GM10266 (cell line): ENCODE results near the gene POLD2.
A peak's percentile ranks its signal among the peaks of the same experiment; 100 is the strongest.

Source experiments
- DNase-seq: peaks from one replicate; pipeline ENCODE4 v3.0.0; 2012; ENCODE audit errors: extremely low spot score
- TF ChIP-seq, protein P1 (sequence below): IDR thresholded peaks from 2 replicates; pipeline ENCODE4 v1.5.1; 2012; ENCODE audit warnings: mild to moderate bottlenecking, low read depth; ENCODE audit not compliant: control insufficient read depth, insufficient read depth; ENCODE audit errors: missing control alignments

The POLD2 gene

GRCh38 chr7:44122529-44122928 is 819 bp downstream of the POLD2 start:
- TF ChIP-seq, protein P1, sequence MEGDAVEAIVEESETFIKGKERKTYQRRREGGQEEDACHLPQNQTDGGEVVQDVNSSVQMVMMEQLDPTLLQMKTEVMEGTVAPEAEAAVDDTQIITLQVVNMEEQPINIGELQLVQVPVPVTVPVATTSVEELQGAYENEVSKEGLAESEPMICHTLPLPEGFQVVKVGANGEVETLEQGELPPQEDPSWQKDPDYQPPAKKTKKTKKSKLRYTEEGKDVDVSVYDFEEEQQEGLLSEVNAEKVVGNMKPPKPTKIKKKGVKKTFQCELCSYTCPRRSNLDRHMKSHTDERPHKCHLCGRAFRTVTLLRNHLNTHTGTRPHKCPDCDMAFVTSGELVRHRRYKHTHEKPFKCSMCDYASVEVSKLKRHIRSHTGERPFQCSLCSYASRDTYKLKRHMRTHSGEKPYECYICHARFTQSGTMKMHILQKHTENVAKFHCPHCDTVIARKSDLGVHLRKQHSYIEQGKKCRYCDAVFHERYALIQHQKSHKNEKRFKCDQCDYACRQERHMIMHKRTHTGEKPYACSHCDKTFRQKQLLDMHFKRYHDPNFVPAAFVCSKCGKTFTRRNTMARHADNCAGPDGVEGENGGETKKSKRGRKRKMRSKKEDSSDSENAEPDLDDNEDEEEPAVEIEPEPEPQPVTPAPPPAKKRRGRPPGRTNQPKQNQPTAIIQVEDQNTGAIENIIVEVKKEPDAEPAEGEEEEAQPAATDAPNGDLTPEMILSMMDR = no peak
- DNase-seq = peak; percentile 37

DNA sequence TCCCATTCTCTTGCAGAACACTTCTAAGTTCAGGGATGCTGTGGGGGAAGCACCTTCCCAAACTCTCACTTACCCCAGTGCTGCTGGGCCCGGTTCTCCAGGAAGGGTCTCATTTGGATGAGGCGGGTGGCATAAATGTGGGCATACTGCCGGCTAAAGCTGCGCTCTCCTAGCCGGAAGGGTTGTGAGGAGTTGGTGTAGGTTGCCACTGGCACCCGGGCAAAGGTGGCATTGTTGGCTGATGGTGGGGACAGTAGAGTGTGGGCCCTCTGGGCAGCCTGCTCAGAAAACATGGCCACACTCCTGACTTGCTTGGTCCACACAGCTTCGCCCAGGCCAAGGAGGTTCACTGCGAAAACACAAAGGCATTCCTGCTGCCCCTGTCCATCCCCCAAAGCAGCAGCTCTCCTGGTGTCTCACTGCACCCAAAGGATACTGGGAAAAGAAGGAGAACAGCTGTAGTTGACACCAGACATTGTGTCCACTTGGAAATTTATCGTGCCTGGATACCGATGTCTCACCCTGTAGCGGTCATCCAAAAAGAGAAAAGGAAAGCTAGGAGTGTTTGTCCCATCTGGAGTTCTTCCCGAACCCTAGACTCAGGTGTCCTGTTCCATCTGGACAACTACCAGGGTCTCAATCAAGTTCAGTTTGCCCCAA is 1.5 kb downstream of the POLD2 start:
- no peak for DNase-seq
- TF ChIP-seq, protein P1 = no peak

- no peak for DNase-seq
- TF ChIP-seq, protein P1 = no peak
Observed at GRCh38 chr7:44120395-44120794, 3.0 kb downstream of the POLD2 start.

- no peak for DNase-seq
- TF ChIP-seq, protein P1 = no peak
Observed at GRCh38 chr7:44119829-44120380, 3.4 kb downstream of the POLD2 start.

- TF ChIP-seq, protein P1 = no peak
- no peak for DNase-seq
Observed at GRCh38 chr7:44117801-44118429, 5.4 kb downstream of the POLD2 start.

GRCh38 chr7:44116789-44117666 is 6.3 kb downstream of the POLD2 start:
- DNase-seq = no peak

More at GRCh38 chr7:44116789-44117666, 6.3 kb downstream of the POLD2 start:
- TF ChIP-seq, protein P1 = no peak
